Common myeloid progenitor, CD34-positive (primary cell): ENCODE results near the gene ADAM10.

Source experiments
- CTCF ChIA-PET: fragments of 350-600 bp; sonication (Branson Sonifier 250); formaldehyde crosslinking; loops from one replicate; lab custom pipeline; 2021; ENCODE audit warnings: antibody characterized with exemption; lab: Charles Lee
- POLR2A ChIA-PET: fragments of 350-600 bp; sonication (Branson Sonifier 250); formaldehyde crosslinking; loops from one replicate; lab custom pipeline; 2021; ENCODE audit warnings: antibody characterized with exemption; lab: Charles Lee
- DNase-seq, 3 donors: peaks; one replicate each; pipeline versions ENCODE4 v3.0.0 to v3.0.0-alpha.2; 2013
- H3K27ac ChIP-seq, 2 experiments: 1 replicate in 1 of 2; 2 replicates in 1 of 2; pipeline ENCODE4 v1.7.0; 2013; ENCODE audit warnings: inconsistent platforms in 2 of 2, low read length in 2 of 2, mild to moderate bottlenecking in 2 of 2, low read depth in 1 of 2, moderate library complexity in 1 of 2; ENCODE audit not compliant: severe bottlenecking in 2 of 2, insufficient read depth in 1 of 2, poor library complexity in 1 of 2
- H3K27me3 ChIP-seq, 5 experiments: replicated peaks in 2 of 5; 1 replicate in 3 of 5; 2 replicates in 2 of 5; pipeline versions ENCODE4 v1.6.1 to v1.7.0; 2013; ENCODE audit warnings: low read length in 4 of 5, mild to moderate bottlenecking in 2 of 5, moderate library complexity in 2 of 5, inconsistent platforms in 1 of 5; ENCODE audit not compliant: insufficient read depth in 5 of 5, control insufficient read depth in 4 of 5
- H3K36me3 ChIP-seq, 4 experiments: 1 replicate in 2 of 4; 2 replicates in 2 of 4; pipeline versions ENCODE4 v1.6.1 to v1.7.0; 2013; ENCODE audit warnings: low read length in 3 of 4, control low read depth in 1 of 4, mild to moderate bottlenecking in 1 of 4; ENCODE audit not compliant: control insufficient read depth in 4 of 4, insufficient read depth in 4 of 4
- H3K4me1 ChIP-seq, 4 experiments: 1 replicate in 3 of 4; 2 replicates in 1 of 4; pipeline versions ENCODE4 v1.6.1 to v1.7.1; 2013; ENCODE audit warnings: low read length in 3 of 4, mild to moderate bottlenecking in 3 of 4, control low read depth in 1 of 4, inconsistent platforms in 1 of 4, moderate library complexity in 1 of 4; ENCODE audit not compliant: control insufficient read depth in 4 of 4, insufficient read depth in 4 of 4; ENCODE audit errors: control extremely low read depth in 1 of 4
- H3K4me3 ChIP-seq, 7 experiments: 1 replicate in 4 of 7; 2 replicates in 3 of 7; pipeline versions ENCODE4 v1.5.1 to v1.7.0; 2013; ENCODE audit warnings: mild to moderate bottlenecking in 7 of 7, low read length in 6 of 7, moderate library complexity in 6 of 7, inconsistent platforms in 2 of 7, low read depth in 2 of 7, control low read depth in 1 of 7; ENCODE audit not compliant: insufficient read depth in 4 of 7, control insufficient read depth in 1 of 7; ENCODE audit errors: extremely low read depth in 1 of 7
- H3K9me3 ChIP-seq, 5 experiments: 1 replicate in 4 of 5; 2 replicates in 1 of 5; pipeline versions ENCODE4 v1.6.1 to v1.7.1; 2013; ENCODE audit warnings: low read length in 4 of 5, mild to moderate bottlenecking in 2 of 5, inconsistent platforms in 1 of 5, low read depth in 1 of 5, moderate library complexity in 1 of 5; ENCODE audit not compliant: control insufficient read depth in 4 of 5, insufficient read depth in 2 of 5; ENCODE audit errors: control extremely low read depth in 1 of 5
- WGBS: methylation state at CpG from one replicate; pipeline ENCODE4 v1.1.5; 2013; ENCODE audit not compliant: insufficient coverage; 5-methylcytosine and 5-hydroxymethylcytosine counted together

The ADAM10 gene

DNA sequence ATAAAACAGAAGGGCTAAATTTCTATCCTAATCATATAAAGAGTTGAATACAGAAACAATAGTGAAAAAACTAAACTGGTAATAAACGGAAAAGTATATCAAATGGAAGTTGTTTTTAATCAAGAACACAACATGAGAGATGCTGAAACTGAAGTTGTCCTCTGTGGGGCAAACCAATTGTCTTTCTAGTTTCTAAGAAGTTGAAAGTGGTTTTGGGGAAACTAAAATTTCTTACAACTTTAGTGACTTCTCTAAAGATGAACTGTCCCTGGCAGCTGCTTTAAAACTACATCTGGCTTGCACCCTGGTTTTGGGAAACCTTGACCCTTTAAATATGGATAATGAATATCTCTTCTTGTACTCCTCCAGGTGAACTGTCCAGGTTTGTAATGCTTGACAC, 155.6 kb downstream of the ADAM10 start:
- Histone ChIP-seq H3K4me1 (peaks cover 0 to 14% (median 2%) of the 10 kb centered on the region in 4 experiments), H3K27ac (no peak overlapping the region)
- POLR2A ChIA-PET: no interaction called here

DNA sequence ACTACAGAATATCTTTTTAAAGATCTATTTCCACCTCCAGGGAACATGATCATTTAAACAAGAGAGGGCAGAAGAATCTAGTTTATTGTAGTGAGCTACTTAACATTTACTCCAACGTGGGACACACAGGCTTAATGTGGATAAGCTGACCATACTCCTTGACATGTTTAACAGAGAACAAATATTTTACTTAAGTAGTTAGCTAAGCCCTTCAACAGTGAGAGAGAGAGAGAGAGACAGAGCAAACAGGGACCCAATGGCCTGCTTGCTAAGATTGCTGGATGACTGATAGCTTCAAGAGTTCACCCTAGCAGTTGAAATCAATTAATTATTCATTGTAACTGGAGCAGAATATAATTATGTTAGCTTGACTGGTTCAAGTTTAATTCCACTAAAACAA, 158.6 kb downstream of the ADAM10 start:
- Histone ChIP-seq H3K9me3 (no peaks in the 10 kb centered on the region), H3K36me3 (peaks cover 0 to 4% (median under 1%) of the 10 kb centered on the region in 4 experiments), H3K4me3 (no peak overlapping the region), H3K4me1 (peaks cover under 1 to 10% (median 2%) of the 10 kb centered on the region in 4 experiments), H3K27ac (no peak overlapping the region), H3K27me3 (no peaks in the 10 kb centered on the region)
- ChIA-PET CTCF (interaction anchor here (0.6 kb wide), 1 partner anchor 954 kb away, joined by 3 read pairs; no protein-coding TSS in a partner anchor), POLR2A (no interaction called here)
- no peak for DNase-seq
- no CpG with 5 or more reads among the region's 1 CpG for WGBS

More for the DNA sequence above, 155.6 kb downstream of the ADAM10 start:
- 100% methylated on average over 1 of the region's 1 CpG for WGBS
- DNase-seq: no peak
- H3K4me3 ChIP-seq: no peak overlapping the region
- no peaks in the 10 kb centered on the region for H3K27me3 ChIP-seq
- peaks cover 6 to 12% (median 8%) of the 10 kb centered on the region in 4 experiments for H3K36me3 ChIP-seq
- CTCF ChIA-PET: no interaction called here
- no peaks in the 10 kb centered on the region for H3K9me3 ChIP-seq

DNA sequence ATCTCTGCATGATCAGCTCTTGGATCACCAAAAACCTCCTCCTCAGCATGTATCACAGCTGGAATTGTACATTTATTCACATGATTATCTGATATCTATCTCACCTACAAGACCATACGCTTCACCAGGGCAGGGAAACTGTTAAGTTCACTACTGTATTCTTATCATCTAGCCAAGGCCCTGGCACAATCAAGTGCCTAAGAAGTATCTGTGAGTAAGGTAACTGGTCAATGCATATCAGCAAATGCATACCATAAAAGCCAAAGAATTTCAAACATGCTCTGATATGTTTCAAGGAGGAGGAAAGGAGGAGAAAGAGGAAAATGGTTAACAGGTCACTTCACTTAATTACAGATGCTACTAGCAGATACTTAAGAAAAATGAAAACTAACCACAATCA, 159.3 kb downstream of the ADAM10 start:
- H3K4me3 ChIP-seq: no peak overlapping the region
- ChIA-PET POLR2A (interaction anchor here (0.6 kb wide), 1 partner anchor 66 kb away, joined by 3 read pairs; no protein-coding TSS in a partner anchor), CTCF (interaction anchor here (0.8 to 1.5 kb wide), 2 partner anchors 37 to 150 kb away, joined by 3 read pairs; no protein-coding TSS in a partner anchor)
- peaks cover 7 to 17% (median 8%) of the 10 kb centered on the region in 4 experiments for H3K4me1 ChIP-seq
- DNase-seq: no peak
- H3K36me3 ChIP-seq: peaks cover 0 to 4% (median under 1%) of the 10 kb centered on the region in 4 experiments
- H3K27ac ChIP-seq: no peak overlapping the region
- H3K9me3 ChIP-seq: no peaks in the 10 kb centered on the region
- no peaks in the 10 kb centered on the region for H3K27me3 ChIP-seq
- WGBS: no CpG with 5 or more reads among the region's 1 CpG

DNA sequence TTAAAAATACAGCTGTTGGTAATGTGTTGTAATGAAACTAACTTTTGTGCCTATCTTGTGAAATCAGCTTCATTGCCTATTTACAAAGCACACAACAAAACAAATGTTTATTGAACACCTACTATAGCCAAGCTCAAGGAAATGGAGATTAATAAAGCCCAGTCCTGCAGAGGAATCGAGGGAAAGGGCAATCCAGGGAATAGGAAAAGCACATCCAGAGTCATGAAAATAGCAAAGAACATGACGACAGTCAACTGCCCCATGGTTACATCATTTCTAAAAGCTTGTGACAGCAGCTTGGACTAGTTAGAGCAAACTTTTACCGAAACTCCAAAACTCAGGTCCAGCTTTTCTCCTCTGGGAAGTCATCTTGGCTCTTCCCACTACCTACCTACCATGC, 160.5 kb downstream of the ADAM10 start:
- DNase-seq: no peak
- H3K36me3 ChIP-seq: peaks cover 0 to 2% (median under 1%) of the 10 kb centered on the region in 4 experiments
- ChIA-PET CTCF (interaction anchor here (0.5 to 1.5 kb wide), 4 partner anchors 9 to 149 kb away, joined by 3 to 4 read pairs (median 3); no protein-coding TSS in a partner anchor), POLR2A (no interaction called here)
- no peaks in the 10 kb centered on the region for H3K27me3 ChIP-seq
- H3K9me3 ChIP-seq: no peaks in the 10 kb centered on the region
- no peak overlapping the region for H3K4me3 ChIP-seq
- WGBS: 100% methylated on average over 3 of the region's 3 CpGs
- peaks cover 10 to 21% (median 12%) of the 10 kb centered on the region in 4 experiments for H3K4me1 ChIP-seq
- no peak overlapping the region for H3K27ac ChIP-seq

DNA sequence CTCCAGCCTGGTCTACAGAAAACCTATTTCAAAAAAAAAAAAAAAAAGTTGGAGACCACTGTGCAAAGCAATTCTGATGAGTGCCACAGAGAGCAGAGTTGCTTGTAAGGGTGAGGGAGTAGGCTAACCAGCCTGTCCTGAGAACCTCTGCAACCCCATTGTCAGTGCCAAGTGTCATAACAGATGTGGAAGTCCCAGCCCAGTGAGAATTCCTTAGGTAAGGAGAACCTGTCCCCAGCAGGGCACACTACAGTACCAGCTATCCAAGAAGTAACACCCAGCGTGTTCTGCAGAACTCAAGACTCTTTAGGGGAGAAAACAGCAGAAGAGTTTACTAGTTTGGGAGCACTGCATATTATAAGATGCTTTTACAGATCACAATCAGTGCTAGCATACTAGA, 161.4 kb downstream of the ADAM10 start:
- DNase-seq: no peak
- no peaks in the 10 kb centered on the region for H3K36me3 ChIP-seq
- CTCF ChIA-PET: no interaction called here
- H3K4me1 ChIP-seq: peaks cover 10 to 18% (median 12%) of the 10 kb centered on the region in 4 experiments
- H3K27me3 ChIP-seq: no peaks in the 10 kb centered on the region
- no peak overlapping the region for H3K27ac ChIP-seq
- H3K4me3 ChIP-seq: no peak overlapping the region
- H3K9me3 ChIP-seq: peaks cover 0 to 4% (median 0%) of the 10 kb centered on the region in 5 experiments
- whole genome bisulfite sequencing: no CpG with 5 or more reads among the region's 1 CpG
- POLR2A ChIA-PET: no interaction called here

DNA sequence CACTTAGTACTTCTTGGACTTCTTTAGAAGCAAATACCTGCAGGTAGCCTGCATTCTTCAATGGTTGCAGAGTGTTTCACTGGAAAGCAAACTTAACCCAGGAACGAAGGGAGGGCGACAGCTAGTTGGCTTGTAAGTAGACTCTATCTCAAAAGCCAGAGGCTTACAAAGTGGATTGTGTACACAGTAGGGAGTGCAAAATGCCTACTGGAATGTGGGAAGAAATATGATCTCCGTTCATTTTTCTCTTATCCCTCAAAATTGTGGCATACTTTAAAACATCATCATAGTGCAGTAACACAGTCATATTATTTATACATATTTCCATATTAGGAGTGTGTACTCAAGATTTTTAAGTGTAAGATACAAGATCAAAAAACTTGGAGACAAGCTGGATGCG, 162.0 kb downstream of the ADAM10 start:
- H3K4me1 ChIP-seq: peaks cover 10 to 18% (median 12%) of the 10 kb centered on the region in 4 experiments
- 100% methylated on average over 1 of the region's 4 CpGs for WGBS
- CTCF ChIA-PET: no interaction called here

DNA sequence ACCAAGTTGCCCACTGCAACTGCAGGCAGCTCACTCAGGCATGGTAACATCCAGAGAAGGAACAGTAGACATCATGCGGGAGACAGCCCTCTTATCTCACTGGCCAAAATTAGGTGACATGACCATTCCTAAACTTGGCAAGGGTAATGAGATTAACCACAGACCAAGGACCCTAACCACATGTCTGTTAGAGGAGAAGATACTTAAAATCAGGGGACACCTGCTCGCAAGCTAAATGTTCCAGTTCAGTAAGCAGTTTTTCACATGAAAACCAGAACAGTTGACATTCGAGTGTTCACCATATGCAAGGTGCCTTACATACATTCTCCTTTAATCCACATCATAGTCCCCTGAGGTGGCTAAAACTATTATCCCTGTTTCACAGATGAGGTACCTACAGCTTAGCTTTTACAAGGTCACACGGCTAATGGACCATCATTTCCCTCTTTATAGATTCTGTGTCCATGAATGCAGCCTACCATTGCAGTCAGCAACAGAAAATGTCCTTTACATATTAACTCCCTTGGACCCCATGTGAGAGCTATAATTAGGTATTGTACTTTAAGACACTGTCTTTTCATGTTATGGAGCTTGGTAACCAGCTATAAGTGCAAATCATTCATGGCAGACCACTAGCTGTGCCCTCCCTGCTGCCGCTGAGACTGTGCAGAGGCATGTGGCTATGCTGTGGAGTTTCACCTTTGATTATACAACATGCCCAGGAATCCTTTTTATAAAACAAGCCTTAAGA, 163.6 kb downstream of the ADAM10 start:
- no peak overlapping the region for H3K4me3 ChIP-seq
- ChIA-PET POLR2A (no interaction called here), CTCF (interaction anchor here (1.4 to 1.5 kb wide), 2 partner anchors 22 to 76 kb away, joined by 3 to 4 read pairs; no protein-coding TSS in a partner anchor)

More for the DNA sequence above, 162.0 kb downstream of the ADAM10 start:
- Histone ChIP-seq H3K27me3 (no peaks in the 10 kb centered on the region), H3K4me3 (no peak overlapping the region), H3K36me3 (no peaks in the 10 kb centered on the region), H3K9me3 (peaks cover 0 to 4% (median 0%) of the 10 kb centered on the region in 5 experiments), H3K27ac (no peak overlapping the region)
- POLR2A ChIA-PET: no interaction called here
- no peak for DNase-seq

More for the DNA sequence above, 163.6 kb downstream of the ADAM10 start:
- Histone ChIP-seq H3K27me3 (no peaks in the 10 kb centered on the region), H3K36me3 (no peaks in the 10 kb centered on the region), H3K27ac (no peak overlapping the region), H3K9me3 (peaks cover 0 to 4% (median 0%) of the 10 kb centered on the region in 5 experiments), H3K4me1 (peaks cover 10 to 18% (median 12%) of the 10 kb centered on the region in 4 experiments)
- WGBS: 71% methylated on average over 5 of the region's 5 CpGs
- peak in 2 of 3 donors; percentile 23 to 30 for DNase-seq
